GM12891 (cell line): Measurements from ENCODE around the gene ORAI1.

Experiments used
- POLR2A ChIP-seq: IDR thresholded peaks from 2 replicates; pipeline ENCODE4 v1.6.1; 2011; ENCODE audit warnings: low read depth, low read length, control low read depth
- POLR2AphosphoS5 ChIP-seq: IDR thresholded peaks from 2 replicates; pipeline ENCODE4 v1.6.1; 2011; ENCODE audit warnings: low read depth, low read length, control low read depth
- TAF1 ChIP-seq: IDR thresholded peaks from 2 replicates; pipeline ENCODE4 v1.6.1; 2011; ENCODE audit warnings: low read depth, low read length, control low read depth

DNA sequence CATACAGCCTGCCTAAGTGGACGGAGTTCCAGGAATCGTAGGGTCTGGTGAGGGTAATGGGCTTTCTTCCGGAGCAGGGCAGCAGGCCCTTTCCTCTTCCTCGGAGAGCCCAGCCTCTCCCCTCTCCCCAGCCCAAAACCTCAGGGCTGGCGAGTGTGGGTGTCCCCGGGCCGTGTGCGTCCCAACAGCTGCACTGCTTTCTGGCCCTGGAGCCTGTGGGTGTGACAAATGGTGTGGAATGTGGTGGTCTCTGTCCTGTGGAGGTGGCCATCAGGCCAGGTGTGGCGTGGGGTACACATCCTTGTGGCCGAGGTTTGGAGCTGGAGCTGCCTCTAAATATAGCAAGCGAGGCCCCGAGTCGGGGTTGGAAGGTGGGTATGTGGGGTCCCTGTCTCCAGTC lies 8.5 kb downstream of the ORAI1 start:
- no peak for TF ChIP-seq POLR2A
- no peak for TF ChIP-seq TAF1
- no peak for TF ChIP-seq POLR2AphosphoS5
